Fibroblast of villous mesenchyme (primary cell): ENCODE data around the gene FAM193A. TPM values are rescaled to one million over a fixed set of nuclear protein-coding genes. Genes with fewer than 3 reads are reported as not detected.

Source experiments
- DNase-seq: peaks from one replicate; pipeline ENCODE4 v3.0.0-alpha.2; 2010; ENCODE audit warnings: low read depth
- H3K4me3 ChIP-seq: 2 replicates; pipeline ENCODE4 v1.5.1; 2011; ENCODE audit warnings: low read depth, mild to moderate bottlenecking, low read length
- CTCF ChIP-seq: IDR thresholded peaks from 2 replicates; pipeline ENCODE4 v1.5.1; 2012; ENCODE audit warnings: low read depth, mild to moderate bottlenecking, low read length; ENCODE audit not compliant: insufficient read depth
- total RNA-seq: library from RNA; depleted of rRNA; stranded (reverse); fragments of >200 nt; gene quantifications from 2 replicates; pipeline ENCODE4 v1.2.3, GENCODE V29; 2012

FAM193A gene
- total RNA-seq, 1 donor: 23.7 TPM

- no peak for TF ChIP-seq CTCF
- DNase-seq: no peak
- H3K4me3 ChIP-seq: no peak overlapping the region
These were observed 160.0 kb downstream of the FAM193A start for GRCh38 chr4:2696423-2696822.

DNA sequence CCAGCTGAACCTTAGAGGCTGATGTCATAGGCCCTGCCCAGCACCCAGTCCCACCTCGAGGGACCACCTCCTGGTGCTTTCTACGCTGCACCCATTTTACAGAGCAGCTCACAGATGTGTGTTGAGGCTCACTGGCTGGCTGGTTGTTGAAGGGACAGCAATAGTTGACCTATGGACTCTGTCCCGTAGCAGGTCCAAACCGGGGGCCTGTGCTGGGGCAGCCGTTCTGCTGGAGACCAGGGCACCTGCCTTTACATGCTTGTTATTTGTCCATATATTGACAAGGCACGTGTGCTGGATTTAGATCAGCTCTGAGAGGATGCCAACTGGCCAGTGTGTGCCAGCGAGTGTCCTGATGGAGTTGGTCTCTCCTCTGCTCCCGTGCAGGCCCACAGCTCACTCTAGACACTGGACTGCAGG lies 161.6 kb downstream of the FAM193A start:
- no peak for TF ChIP-seq CTCF
- no peak for DNase-seq
- no peak overlapping the region for H3K4me3 ChIP-seq

- DNase-seq: no peak
- no peak for TF ChIP-seq CTCF
- no peak overlapping the region for H3K4me3 ChIP-seq
These were observed 162.1 kb downstream of the FAM193A start for GRCh38 chr4:2698504-2698903.

GRCh38 chr4:2698951-2699505 lies 162.6 kb downstream of the FAM193A start:
- no peak overlapping the region for H3K4me3 ChIP-seq
- TF ChIP-seq CTCF: no peak
- DNase-seq: no peak

GRCh38 chr4:2699534-2699933 lies 163.1 kb downstream of the FAM193A start:
- DNase-seq: no peak
- no peak overlapping the region for H3K4me3 ChIP-seq
- no peak for TF ChIP-seq CTCF

GRCh38 chr4:2700031-2700430 lies 163.6 kb downstream of the FAM193A start:
- no peak for DNase-seq
- no peak for TF ChIP-seq CTCF
- H3K4me3 ChIP-seq: no peak overlapping the region

DNA sequence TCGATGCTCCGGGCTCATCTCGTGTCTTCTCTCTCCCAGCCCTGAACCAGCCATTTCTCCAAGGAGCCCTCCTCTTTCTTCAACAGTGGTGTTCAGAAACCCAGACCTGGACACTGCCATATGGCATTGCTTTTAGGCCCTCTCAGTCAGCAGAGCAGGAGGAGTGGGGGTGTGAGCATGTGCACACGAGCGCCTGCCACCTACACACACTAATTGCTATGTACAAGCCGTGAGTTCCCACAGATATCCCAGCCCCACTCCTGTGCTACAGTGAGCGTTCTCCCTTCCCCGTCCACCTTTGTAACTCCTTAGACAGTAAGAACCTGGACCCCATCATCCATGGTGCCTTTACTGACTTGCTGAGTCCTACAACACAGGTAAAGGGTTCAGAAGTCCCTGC lies 165.9 kb downstream of the FAM193A start:
- no peak overlapping the region for H3K4me3 ChIP-seq
- no peak for DNase-seq
- no peak for TF ChIP-seq CTCF
